Measurements from ENCODE around the gene SERPINA7. TPM values are rescaled to one million over a fixed set of nuclear protein-coding genes. Genes with fewer than 3 reads are reported as not detected.

Gene SERPINA7
- total and polyA plus RNA-seq, 2 of the 8 experiments (the other 6 are each of a cell fraction or from before 2014, with no cell fraction given): not detected

- Histone ChIP-seq H2BK5ac (ENCODE audit: low read depth, low read length) (no peak overlapping the region), H3K56ac (replicated peaks; ENCODE audit: insufficient read length, low read depth, low read length) (no peak overlapping the region), H3K4me1 (replicated peaks in 1 of 4; ENCODE audit: control insufficient read depth in 3 of 4, insufficient read depth in 4 of 4, low read length in 3 of 4) (no peaks in the 10 kb centered on the region), H2BK120ac (replicated peaks; ENCODE audit: low read depth, low read length) (no peak overlapping the region), H2BK12ac (ENCODE audit: low read depth, low read length) (no peak overlapping the region), H3K23me2 (ENCODE audit: low read depth, low read length) (no peaks in the 10 kb centered on the region), H3K9me3 (ENCODE audit: insufficient read depth in 2 of 2, low read depth in 1 of 2, low read length in 1 of 2) (peaks cover 0 to 7% of the 10 kb centered on the region in 2 experiments; a peak in 1 of 4 replicates), H3K79me1 (ENCODE audit: low read depth, low read length) (no peaks in the 10 kb centered on the region), H4K91ac (replicated peaks; ENCODE audit: insufficient read length, low read length) (no peak overlapping the region), H3K4ac (replicated peaks; ENCODE audit: insufficient read length, low read depth, low read length) (no peak overlapping the region), H4K5ac (ENCODE audit: insufficient read length, low read depth, low read length) (no peak overlapping the region), H2AFZ (ENCODE audit: low read length) (no peak overlapping the region), H4K20me1 (replicated peaks in 1 of 2; ENCODE audit: control insufficient read depth in 1 of 2, insufficient read depth in 2 of 2, low read length in 2 of 2) (no peaks in the 10 kb centered on the region), H2BK20ac (ENCODE audit: low read length) (no peak overlapping the region), H3K9ac (replicated peaks in 1 of 4; ENCODE audit: extremely low read depth in 1 of 4, low read depth in 3 of 4, low read length in 3 of 4) (no peak overlapping the region), H3K14ac (ENCODE audit: insufficient read length) (no peak overlapping the region), H3K4me2 (ENCODE audit: insufficient read depth in 1 of 2, low read depth in 2 of 2, low read length in 2 of 2) (no peak overlapping the region), H3K4me3 (ENCODE audit: extremely low read depth in 1 of 4, insufficient read depth in 2 of 4, low read depth in 3 of 4, low read length in 4 of 4) (no peak overlapping the region), H3K23ac (ENCODE audit: insufficient read length) (no peak overlapping the region), H4K8ac (ENCODE audit: extremely low read depth, insufficient read depth, low read length) (no peak overlapping the region), H3K27me3 (replicated peaks in 1 of 4; ENCODE audit: control insufficient read depth in 3 of 4, extremely low read depth in 1 of 4, insufficient read depth in 3 of 4, low read length in 3 of 4) (no peaks in the 10 kb centered on the region), H3K27ac (ENCODE audit: low read depth, low read length) (no peak overlapping the region), H2AK5ac (ENCODE audit: low read depth, low read length) (no peak overlapping the region), H3K79me2 (ENCODE audit: control insufficient read depth in 1 of 2, insufficient read depth in 2 of 2, low read length in 2 of 2) (no peaks in the 10 kb centered on the region), H3K18ac (ENCODE audit: extremely low read depth, low read length) (no peak overlapping the region), H2BK15ac (ENCODE audit: low read length) (no peak overlapping the region), H3K36me3 (ENCODE audit: control insufficient read depth in 2 of 4, insufficient read depth in 4 of 4, low read length in 3 of 4) (no peaks in the 10 kb centered on the region)
- DNase-seq (ENCODE audit: low read depth in 1 of 2, low spot score in 2 of 2): peak in 1 of 2 experiments; percentile 33
- CTCF ChIA-PET (ENCODE audit: partially characterized antibody): interaction anchor here (0.8 to 2.0 kb wide), 8 partner anchors 9 to 392 kb away, joined by 3 to 6 read pairs (median 3); no protein-coding TSS in a partner anchor
- WGBS, 2 experiments (ENCODE audit: extremely low coverage in 1 of 2, insufficient coverage in 1 of 2, insufficient read length in 1 of 2, insufficient replicate concordance in 2 of 2, low coverage in 1 of 2, low lambda C conversion rate in 2 of 2, missing lambda C conversion rate in 1 of 2): 55% methylated on average over 2 of the region's 2 CpGs; no CpG with 5 or more reads in 1 of the 2 experiments
- TF ChIP-seq CTCF (IDR thresholded peaks at IDR 0.05; ENCODE audit: control extremely low read depth in 1 of 3, insufficient read depth in 1 of 3, low read depth in 1 of 3, low read length in 3 of 3) (peak in 2 of 3 experiments; percentile 25 to 31; a peak in 2 of 4 replicates), POLR2A (IDR thresholded peaks at IDR 0.05; ENCODE audit: control extremely low read depth in 1 of 2, low read depth in 2 of 2, low read length in 2 of 2) (no peak), RAD21 (IDR thresholded peaks at IDR 0.05 in 1 of 2, conservative IDR thresholded peaks at IDR 0.05 in 1 of 2; ENCODE audit: low read depth in 2 of 2, low read length in 2 of 2) (peak; percentile 10 to 37; a peak in 1 of 4 replicates), CEBPB (IDR thresholded peaks at IDR 0.05; ENCODE audit: low read depth, low read length) (no peak), RBBP5 (IDR thresholded peaks at IDR 0.05; ENCODE audit: borderline replicate concordance, low read depth, low read length) (no peak)
- POLR2A ChIA-PET (ENCODE audit: partially characterized antibody): no interaction called here
- peak; percentile 66 for FAIRE-seq
Observed at GRCh38 chrX:106039920-106040319, 1.4 kb upstream of the SERPINA7 start.
